ENCODE results near the gene ARSG.

Gene ARSG

GRCh38 chr17:68432086-68432864 lies 141.0 kb downstream of the ARSG start:
- DNase-seq = no peak

DNA sequence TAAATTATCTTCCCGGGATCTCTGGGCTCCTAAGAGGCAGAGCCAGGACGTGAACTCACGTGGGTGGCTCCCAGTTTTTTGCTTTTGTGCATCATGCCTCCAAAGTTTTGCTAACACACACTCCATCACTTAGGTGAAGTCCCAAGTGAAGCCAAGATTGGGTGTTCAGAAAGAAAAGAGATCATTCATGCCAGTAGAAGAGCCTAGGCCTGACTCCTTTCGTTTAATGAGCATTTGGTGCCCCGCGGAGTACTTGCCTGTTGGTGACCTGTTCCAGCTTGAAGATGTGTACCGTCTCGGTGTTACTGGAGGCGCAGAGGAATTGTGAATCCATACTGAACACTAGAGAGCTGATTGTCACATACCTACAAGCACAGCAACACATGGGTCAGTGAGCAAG lies 141.9 kb downstream of the ARSG start:
- DNase-seq = no peak

GRCh38 chr17:68433911-68434508 lies 142.7 kb downstream of the ARSG start:
- DNase-seq = no peak

- no peak for DNase-seq
Measured at GRCh38 chr17:68435361-68435760, 144.1 kb downstream of the ARSG start.

DNA sequence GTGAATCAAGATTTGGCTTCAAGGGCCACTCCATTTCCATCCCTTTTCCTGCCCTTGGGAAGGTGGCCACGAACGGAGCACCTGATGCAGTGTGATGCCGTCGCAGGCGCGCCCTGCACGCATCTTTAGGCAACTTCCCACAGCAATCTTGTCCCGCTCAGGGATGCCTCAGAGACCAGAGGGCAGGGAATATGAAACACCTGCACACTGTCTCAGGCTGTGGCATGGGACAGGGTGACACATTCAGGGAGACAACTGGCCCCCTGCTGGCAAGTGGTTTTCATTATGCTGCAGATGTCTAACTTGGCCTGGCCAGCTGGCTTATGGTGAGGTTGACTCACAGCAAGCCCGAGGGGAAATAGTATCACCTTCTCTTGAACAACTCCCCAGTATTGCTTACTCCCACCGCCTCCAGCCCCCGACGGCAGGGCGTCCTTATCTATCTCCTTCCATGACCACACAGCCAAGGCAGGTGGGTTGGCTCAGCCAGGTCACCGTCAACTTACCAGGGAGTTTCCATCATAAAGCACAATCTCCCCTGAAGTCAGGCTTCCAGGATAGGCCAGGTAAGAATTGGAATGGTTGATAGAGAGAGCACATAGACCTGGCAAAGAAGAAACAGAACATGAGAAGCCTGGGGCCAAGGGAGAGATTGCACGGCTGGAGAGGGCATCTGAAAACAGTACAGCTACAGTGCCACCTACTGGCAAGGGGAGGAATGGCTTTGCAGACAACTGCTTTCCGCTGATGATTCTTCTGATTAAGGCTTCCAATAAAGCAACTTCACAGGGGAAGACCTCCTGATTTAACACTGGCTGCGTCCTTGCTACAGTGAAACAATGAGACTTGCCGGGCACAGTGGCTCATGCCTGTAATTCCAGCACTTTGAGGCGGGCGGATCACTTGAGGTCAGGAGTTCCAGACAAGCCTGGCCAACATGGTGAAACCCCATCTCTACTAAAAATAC lies 144.9 kb downstream of the ARSG start:
- DNase-seq = peak; percentile 47

DNA sequence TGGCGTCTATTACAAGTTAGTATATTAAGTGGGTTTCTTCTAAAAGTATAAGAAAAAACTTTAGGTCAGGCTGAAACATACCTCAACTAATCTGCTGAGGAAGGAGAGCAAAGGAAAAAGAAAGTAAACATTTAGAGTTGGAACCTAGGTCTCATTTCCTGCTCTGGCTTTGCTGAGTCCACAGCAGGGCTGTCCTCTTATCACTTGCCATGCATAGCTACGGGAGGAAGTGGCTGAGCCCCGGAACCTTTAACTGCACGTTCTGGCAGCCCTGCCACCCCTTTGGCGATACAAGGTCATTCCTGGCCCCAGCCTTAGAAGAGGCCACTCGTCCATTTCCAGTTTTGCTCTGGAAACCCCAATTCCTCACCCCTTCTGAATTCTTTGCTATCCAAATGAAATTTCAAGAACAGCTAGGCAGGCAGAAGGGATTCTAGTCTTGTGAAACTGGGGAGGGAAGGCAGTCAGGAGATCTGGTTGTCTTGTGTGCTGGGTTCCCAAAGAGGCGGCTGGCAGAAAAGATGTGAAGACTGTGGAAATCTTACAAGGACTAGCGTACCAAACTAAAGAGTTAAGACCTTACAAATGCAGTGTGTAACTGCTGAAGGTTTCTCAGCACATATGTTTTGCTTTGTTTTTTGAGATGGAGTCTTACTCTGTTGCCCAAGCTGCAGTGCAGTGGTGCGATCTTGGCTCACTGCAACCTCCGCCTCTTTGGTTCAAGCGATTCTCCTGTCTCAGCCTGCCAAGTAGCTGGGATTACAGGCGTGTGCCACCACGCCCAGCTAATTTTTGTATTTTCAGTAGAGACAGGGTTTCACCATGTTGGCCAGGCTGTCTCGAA lies 146.9 kb downstream of the ARSG start:
- no peak for DNase-seq

DNA sequence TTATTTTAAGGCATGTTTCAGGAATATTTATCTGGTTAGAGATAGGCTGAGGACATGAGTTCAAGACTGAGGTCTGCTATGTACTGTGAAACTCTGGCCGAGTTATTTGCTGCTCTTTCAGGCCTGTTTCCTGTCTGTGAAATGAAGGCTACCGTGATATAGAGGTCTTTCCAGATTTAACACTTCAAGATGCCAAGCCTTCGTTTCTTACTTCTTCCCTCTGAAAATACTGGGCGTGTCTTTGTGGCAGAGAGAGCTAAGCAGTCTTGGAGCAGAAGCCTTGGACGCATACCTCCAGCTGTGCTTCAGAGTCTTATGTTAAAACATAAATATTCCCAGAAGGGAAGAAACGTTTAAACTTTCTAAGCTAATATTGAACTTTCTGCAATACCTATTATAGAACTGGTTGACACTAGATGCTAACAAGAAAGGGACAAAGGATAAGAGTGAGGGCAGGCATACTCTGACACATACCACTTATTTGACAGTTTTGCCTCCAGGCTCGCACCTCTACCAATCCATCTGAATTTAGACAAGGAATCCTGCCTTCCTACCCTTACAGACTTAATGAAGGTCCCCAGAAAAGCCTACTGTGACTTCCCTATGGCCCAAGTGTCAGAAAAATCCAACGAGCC lies 148.5 kb downstream of the ARSG start:
- DNase-seq = no peak

- DNase-seq = no peak
Measured at GRCh38 chr17:68440526-68440925, 149.2 kb downstream of the ARSG start.

- DNase-seq = no peak
Measured at GRCh38 chr17:68441070-68441770, 149.9 kb downstream of the ARSG start.

DNA sequence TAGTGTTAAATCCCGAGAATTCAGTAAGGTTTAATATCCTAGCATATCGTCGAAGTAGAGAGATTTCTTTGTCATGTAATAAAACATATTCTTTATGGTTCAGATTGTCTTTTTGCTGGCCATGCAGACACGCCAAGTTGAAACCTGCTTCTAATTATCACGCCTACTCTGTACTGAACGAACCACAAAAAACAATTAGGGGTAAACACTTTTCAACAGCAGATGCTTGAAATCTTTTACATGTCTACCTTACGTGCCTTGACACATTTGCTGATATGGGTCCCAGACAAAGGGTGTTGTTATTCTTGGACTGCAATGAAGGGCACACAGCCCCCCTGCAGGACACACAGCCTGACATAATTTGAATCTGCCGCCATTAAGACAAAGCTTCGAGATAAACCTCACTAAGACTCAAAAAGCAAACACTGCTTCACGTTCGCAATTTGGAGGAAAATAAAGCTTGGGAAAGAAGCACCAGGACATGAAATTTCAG lies 152.7 kb downstream of the ARSG start:
- DNase-seq = no peak

GRCh38 chr17:68445671-68446070 lies 154.4 kb downstream of the ARSG start:
- DNase-seq = no peak

- peak; percentile 95 for DNase-seq
Measured at GRCh38 chr17:68446626-68447041, 155.3 kb downstream of the ARSG start.

DNA sequence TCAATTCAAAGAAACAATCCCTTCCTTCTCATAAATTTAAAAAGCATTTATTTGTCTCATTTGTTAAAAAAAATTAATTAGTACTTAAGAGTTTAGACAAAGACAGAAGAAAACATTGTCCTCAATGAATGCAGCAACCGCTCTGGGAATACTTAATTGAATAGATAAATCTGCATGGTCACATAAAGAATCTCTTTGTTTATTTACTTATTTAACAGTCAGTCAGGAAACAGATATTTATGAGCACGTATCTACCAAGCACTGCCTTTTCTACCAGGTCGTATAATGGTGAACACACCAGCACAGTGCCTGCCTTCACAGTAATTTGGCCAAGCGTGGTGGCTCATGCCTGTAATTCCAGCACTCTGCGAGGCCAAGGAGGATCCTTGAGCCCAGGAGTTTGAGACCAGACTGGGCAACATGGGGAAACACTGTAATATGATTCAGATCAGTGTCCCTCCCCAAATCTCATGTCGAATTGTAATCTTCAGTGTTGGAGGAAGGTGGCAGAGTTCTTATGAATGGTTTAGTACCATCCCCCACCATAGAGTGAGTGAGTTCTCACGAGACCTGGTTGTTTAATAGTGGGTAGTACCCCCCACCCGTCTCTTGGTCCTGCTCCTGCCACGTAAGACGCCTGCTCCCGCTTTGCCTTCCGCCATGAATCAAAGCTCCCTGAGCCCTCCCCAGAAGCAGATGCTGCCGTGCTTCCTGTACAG lies 157.9 kb downstream of the ARSG start:
- DNase-seq = no peak

GRCh38 chr17:68450391-68450790 lies 159.1 kb downstream of the ARSG start:
- DNase-seq = peak; percentile 77

DNA sequence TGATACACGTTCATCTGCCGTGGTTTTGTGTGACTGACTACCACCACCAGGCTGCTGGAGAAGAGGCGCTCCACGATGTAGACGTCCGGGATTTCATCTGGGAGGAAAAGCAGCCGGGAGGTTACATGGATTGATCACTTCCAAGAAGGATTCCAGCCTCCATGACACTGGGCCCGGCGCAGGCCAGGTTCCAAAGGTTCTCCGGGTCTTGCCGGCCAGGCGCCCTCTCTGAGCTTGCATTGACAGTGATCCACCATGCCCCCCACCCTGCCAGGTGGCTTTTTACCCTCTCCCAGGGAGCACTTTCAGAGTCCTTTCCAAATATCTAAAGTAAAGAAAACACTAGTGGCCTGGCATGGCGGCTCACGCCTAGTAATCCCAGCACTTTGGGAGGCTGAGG lies 159.5 kb downstream of the ARSG start:
- DNase-seq = no peak

- DNase-seq = no peak
Measured at GRCh38 chr17:68451670-68452354, 160.5 kb downstream of the ARSG start.

DNA sequence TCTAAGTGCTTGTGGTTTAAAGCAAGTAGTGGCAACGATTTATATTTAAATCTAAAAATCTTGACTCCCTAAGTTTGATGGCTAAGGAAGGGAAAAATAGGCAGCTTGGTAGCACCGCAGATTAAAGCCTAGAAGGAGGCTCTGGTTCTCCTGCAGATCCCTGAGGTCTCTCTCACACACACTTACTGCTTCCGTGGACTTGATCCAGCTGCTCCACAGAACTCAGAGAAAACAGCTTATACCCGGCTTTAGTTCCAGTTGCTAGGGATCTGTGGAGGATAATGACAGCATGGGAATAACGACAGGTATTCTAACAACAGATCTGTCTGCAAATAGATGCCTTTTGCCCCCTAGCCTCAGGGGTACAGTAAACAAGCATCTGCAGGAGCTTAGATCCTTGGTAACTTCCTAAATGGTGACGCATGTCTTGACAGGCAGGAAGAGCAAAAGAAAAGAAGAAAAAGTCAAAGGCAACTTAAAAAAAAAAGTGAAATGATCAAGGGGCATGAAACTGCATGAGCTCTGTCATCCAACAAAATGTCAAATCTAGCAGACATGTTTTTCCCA lies 161.5 kb downstream of the ARSG start:
- no peak for DNase-seq

GRCh38 chr17:68453991-68454665 lies 162.8 kb downstream of the ARSG start:
- no peak for DNase-seq

GRCh38 chr17:68455901-68456338 lies 164.6 kb downstream of the ARSG start:
- DNase-seq = no peak
